Keratinocyte (primary cell): ENCODE measurements around the gene SPTBN4.

Experiments used
- EZH2 ChIP-seq: IDR thresholded peaks from one replicate; pipeline ENCODE4 v1.6.1; 2012; ENCODE audit warnings: inconsistent platforms, mild to moderate bottlenecking, low read length, moderate library complexity
- TF ChIP-seq, protein P1 (sequence below), 3 experiments: IDR thresholded peaks in 1 of 3; conservative IDR thresholded peaks in 1 of 3; optimal IDR thresholded peaks in 1 of 3; 2 replicates in 2 of 3; 3 replicates in 1 of 3; pipeline versions ENCODE3 to v1.5.1; 2011; ENCODE audit warnings: low read length in 3 of 3, mild to moderate bottlenecking in 3 of 3, moderate library complexity in 2 of 3, control low read depth in 1 of 3, inconsistent platforms in 1 of 3; ENCODE audit not compliant: insufficient read depth in 2 of 3; ENCODE audit errors: extremely low read depth in 1 of 3

DNA sequence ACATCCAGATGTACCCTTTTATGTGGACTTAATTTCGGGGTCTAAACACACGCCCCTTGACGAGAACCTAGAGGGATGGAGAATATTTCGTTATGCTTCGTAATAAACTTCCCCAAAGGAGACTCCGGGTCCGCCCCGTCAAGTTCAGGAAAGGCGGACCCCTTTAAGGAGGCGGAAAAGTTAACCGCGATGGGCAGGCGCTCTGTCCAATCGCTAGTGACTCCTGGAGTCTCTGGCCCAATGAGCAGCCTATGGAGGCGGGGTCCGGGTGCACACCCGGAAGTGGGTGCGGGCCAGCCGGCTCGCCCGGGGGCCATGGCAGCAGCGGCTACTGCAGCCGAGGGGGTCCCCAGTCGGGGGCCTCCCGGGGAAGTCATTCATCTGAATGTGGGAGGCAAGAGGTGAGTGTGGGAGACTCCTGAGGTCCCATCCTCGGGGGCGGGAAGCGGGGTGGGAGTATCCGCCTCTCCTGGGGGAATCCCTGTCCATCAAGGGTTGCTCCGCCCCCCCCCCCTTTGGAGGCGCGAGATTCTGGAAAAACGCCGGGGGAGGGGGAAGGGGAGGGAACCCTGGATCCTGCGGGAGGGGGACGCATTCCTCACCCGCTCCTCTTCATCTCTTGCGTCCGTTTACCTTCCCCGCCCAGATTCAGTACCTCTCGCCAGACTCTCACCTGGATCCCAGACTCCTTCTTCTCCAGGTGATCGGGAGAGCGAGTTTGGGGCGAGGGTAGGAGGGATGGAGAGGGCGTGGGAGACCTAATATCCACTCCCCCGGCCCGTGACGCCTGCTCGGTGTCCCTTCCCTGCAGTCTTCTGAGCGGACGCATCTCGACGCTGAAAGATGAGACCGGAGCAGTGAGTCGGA lies 110.0 kb downstream of the SPTBN4 start, which contains the start of gene SHKBP1:
- TF ChIP-seq, protein P1, sequence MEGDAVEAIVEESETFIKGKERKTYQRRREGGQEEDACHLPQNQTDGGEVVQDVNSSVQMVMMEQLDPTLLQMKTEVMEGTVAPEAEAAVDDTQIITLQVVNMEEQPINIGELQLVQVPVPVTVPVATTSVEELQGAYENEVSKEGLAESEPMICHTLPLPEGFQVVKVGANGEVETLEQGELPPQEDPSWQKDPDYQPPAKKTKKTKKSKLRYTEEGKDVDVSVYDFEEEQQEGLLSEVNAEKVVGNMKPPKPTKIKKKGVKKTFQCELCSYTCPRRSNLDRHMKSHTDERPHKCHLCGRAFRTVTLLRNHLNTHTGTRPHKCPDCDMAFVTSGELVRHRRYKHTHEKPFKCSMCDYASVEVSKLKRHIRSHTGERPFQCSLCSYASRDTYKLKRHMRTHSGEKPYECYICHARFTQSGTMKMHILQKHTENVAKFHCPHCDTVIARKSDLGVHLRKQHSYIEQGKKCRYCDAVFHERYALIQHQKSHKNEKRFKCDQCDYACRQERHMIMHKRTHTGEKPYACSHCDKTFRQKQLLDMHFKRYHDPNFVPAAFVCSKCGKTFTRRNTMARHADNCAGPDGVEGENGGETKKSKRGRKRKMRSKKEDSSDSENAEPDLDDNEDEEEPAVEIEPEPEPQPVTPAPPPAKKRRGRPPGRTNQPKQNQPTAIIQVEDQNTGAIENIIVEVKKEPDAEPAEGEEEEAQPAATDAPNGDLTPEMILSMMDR (optimal IDR thresholded peaks at IDR 0.05 in 1 of 3, IDR thresholded peaks at IDR 0.05 in 1 of 3, conservative IDR thresholded peaks at IDR 0.05 in 1 of 3; ENCODE audit: extremely low read depth in 1 of 3, insufficient read depth in 2 of 3, low read length in 3 of 3): no peak
- no peak for TF ChIP-seq EZH2
